HG03066 (cell line): ENCODE results near the gene MARVELD3.
"Not testable (repeated sequence)": the region's sequence is repeated elsewhere in the genome, so short reads cannot be mapped to it uniquely, and the experiment has no call there.

ENCODE experiments used
- ATAC-seq: cut with Tn5 transposase; IDR thresholded peaks from one replicate; pipeline ENCODE4 v1.9.1; 2021; ENCODE audit warnings: low read depth; ENCODE audit not compliant: unreplicated experiment

Gene MARVELD3

GRCh38 chr16:71626018-71626857 lies at the start of gene MARVELD3:
Gene MARVELD3 (plus strand): TSS chr16:71626184. CDS start chr16:71626230, 46 bp downstream.
- ATAC-seq, result no peak

- ATAC-seq, result no peak
Measured at GRCh38 chr16:71576971-71577370, 49.0 kb upstream of the MARVELD3 start, which contains the start of gene TAT. Gene TAT (minus strand): TSS chr16:71577092. CDS start chr16:71576415, 677 bp downstream.

- not testable (repeated sequence) for ATAC-seq
Measured at GRCh38 chr16:71582553-71582848, 43.5 kb upstream of the MARVELD3 start.

GRCh38 chr16:71584543-71585317 lies 41.3 kb upstream of the MARVELD3 start:
- ATAC-seq, result no peak

- no peak for ATAC-seq
Measured at GRCh38 chr16:71585318-71585703, 40.7 kb upstream of the MARVELD3 start.

- ATAC-seq, result not testable (repeated sequence)
Measured at GRCh38 chr16:71589334-71589733, 36.6 kb upstream of the MARVELD3 start.

GRCh38 chr16:71590071-71590470 lies 35.9 kb upstream of the MARVELD3 start:
- ATAC-seq, result not testable (repeated sequence)

GRCh38 chr16:71590584-71590983 lies 35.4 kb upstream of the MARVELD3 start:
- ATAC-seq, result no peak

- no peak for ATAC-seq
Measured at GRCh38 chr16:71591917-71592316, 34.1 kb upstream of the MARVELD3 start.

GRCh38 chr16:71593048-71593999 lies 32.7 kb upstream of the MARVELD3 start:
- ATAC-seq, result no peak

- no peak for ATAC-seq
Measured at GRCh38 chr16:71594000-71594646, 31.9 kb upstream of the MARVELD3 start.

- not testable (repeated sequence) for ATAC-seq
Measured at GRCh38 chr16:71595340-71595826, 30.6 kb upstream of the MARVELD3 start.

GRCh38 chr16:71598426-71598825 lies 27.6 kb upstream of the MARVELD3 start:
- not testable (repeated sequence) for ATAC-seq

- ATAC-seq, result no peak
Measured at GRCh38 chr16:71600822-71601221, 25.2 kb upstream of the MARVELD3 start.

- ATAC-seq, result no peak
Measured at GRCh38 chr16:71609066-71609465, 16.9 kb upstream of the MARVELD3 start.

GRCh38 chr16:71610447-71610846 lies 15.5 kb upstream of the MARVELD3 start:
- no peak for ATAC-seq

- peak; percentile 41 for ATAC-seq
Measured at GRCh38 chr16:71610936-71611871, 14.8 kb upstream of the MARVELD3 start.

- not testable (repeated sequence) for ATAC-seq
Measured at GRCh38 chr16:71614956-71615355, 11.0 kb upstream of the MARVELD3 start.

- no peak for ATAC-seq
Measured at GRCh38 chr16:71618429-71618828, 7.6 kb upstream of the MARVELD3 start.
